ENCODE results near the gene TMEM45A. TPM values are rescaled to one million over a fixed set of nuclear protein-coding genes. Genes with fewer than 3 reads are reported as not detected.

The TMEM45A gene
- total RNA-seq, 2 donors from 2014 or later = 5.8 to 7.8 TPM

- Histone ChIP-seq H3K4me1 (ENCODE audit: control insufficient read depth, insufficient read depth, low read length) (peaks cover 8% of the 10 kb centered on the region), H3K9me3 (ENCODE audit: control insufficient read depth, low read length) (no peaks in the 10 kb centered on the region), H3K4me3 (ENCODE audit: low read length) (no peak overlapping the region), H3K27me3 (ENCODE audit: control insufficient read depth, insufficient read depth, low read length, poor library complexity, severe bottlenecking) (no peaks in the 10 kb centered on the region), H3K36me3 (ENCODE audit: control insufficient read depth, insufficient read depth, low read length) (no peaks in the 10 kb centered on the region), H3K9ac (ENCODE audit: extremely low read depth, low read length, poor library complexity, severe bottlenecking) (no peak overlapping the region), H3K27ac (ENCODE audit: low read depth, low read length) (no peak overlapping the region)
- no peak for TF ChIP-seq CTCF (conservative IDR thresholded peaks at IDR 0.05)
- DNase-seq = no peak
- Mint-ChIP-seq H3K27ac (no peak overlapping the region), H3K4me3 (no peak overlapping the region), H3K4me1 (peaks cover 16% of the 10 kb centered on the region), H3K36me3 (ENCODE audit: low read depth) (no peaks in the 10 kb centered on the region), H3K9me3 (no peaks in the 10 kb centered on the region), H3K27me3 (ENCODE audit: insufficient read depth) (no peaks in the 10 kb centered on the region)
- 83% methylated on average over 1 of the region's 1 CpG; no CpG with 5 or more reads in 1 of the 2 experiments for WGBS, 2 experiments (ENCODE audit: insufficient coverage in 1 of 2, insufficient read length in 1 of 2)
Observed at GRCh38 chr3:100563228-100563627, 70.8 kb downstream of the TMEM45A start.

- H3K27ac ChIP-seq (ENCODE audit: low read depth, low read length) = no peak overlapping the region
- DNase-seq = no peak
- Mint-ChIP-seq H3K4me3 (no peak overlapping the region), H3K4me1 (peaks cover 16% of the 10 kb centered on the region), H3K9me3 (no peaks in the 10 kb centered on the region), H3K27me3 (ENCODE audit: insufficient read depth) (no peaks in the 10 kb centered on the region), H3K27ac (no peak overlapping the region), H3K36me3 (ENCODE audit: low read depth) (no peaks in the 10 kb centered on the region)
- no peaks in the 10 kb centered on the region for H3K36me3 ChIP-seq (ENCODE audit: control insufficient read depth, insufficient read depth, low read length)
- no peak overlapping the region for H3K4me3 ChIP-seq (ENCODE audit: low read length)
- H3K9me3 ChIP-seq (ENCODE audit: control insufficient read depth, low read length) = no peaks in the 10 kb centered on the region
- WGBS, 2 experiments (ENCODE audit: insufficient coverage in 1 of 2, insufficient read length in 1 of 2) = 98% methylated on average over 2 of the region's 2 CpGs; no CpG with 5 or more reads in 1 of the 2 experiments
- no peak for TF ChIP-seq CTCF (conservative IDR thresholded peaks at IDR 0.05)
- peaks cover 8% of the 10 kb centered on the region for H3K4me1 ChIP-seq (ENCODE audit: control insufficient read depth, insufficient read depth, low read length)
- no peak overlapping the region for H3K9ac ChIP-seq (ENCODE audit: extremely low read depth, low read length, poor library complexity, severe bottlenecking)
- no peaks in the 10 kb centered on the region for H3K27me3 ChIP-seq (ENCODE audit: control insufficient read depth, insufficient read depth, low read length, poor library complexity, severe bottlenecking)
Observed at GRCh38 chr3:100563652-100564211, 71.3 kb downstream of the TMEM45A start.

- 90 to 100% methylated on average over 1 to 2 of the region's 2 CpGs for WGBS, 2 experiments (ENCODE audit: insufficient coverage in 1 of 2, insufficient read length in 1 of 2)
- Mint-ChIP-seq H3K4me1 (no peaks in the 10 kb centered on the region), H3K27me3 (ENCODE audit: insufficient read depth) (no peaks in the 10 kb centered on the region), H3K9me3 (no peaks in the 10 kb centered on the region), H3K36me3 (ENCODE audit: low read depth) (no peaks in the 10 kb centered on the region), H3K27ac (no peak overlapping the region), H3K4me3 (no peak overlapping the region)
- no peak for TF ChIP-seq CTCF (conservative IDR thresholded peaks at IDR 0.05)
- no peaks in the 10 kb centered on the region for H3K4me1 ChIP-seq (ENCODE audit: control insufficient read depth, insufficient read depth, low read length)
- no peaks in the 10 kb centered on the region for H3K9me3 ChIP-seq (ENCODE audit: control insufficient read depth, low read length)
- H3K27me3 ChIP-seq (ENCODE audit: control insufficient read depth, insufficient read depth, low read length, poor library complexity, severe bottlenecking) = no peaks in the 10 kb centered on the region
- H3K36me3 ChIP-seq (ENCODE audit: control insufficient read depth, insufficient read depth, low read length) = no peaks in the 10 kb centered on the region
- no peak for DNase-seq
- H3K27ac ChIP-seq (ENCODE audit: low read depth, low read length) = no peak overlapping the region
- no peak overlapping the region for H3K4me3 ChIP-seq (ENCODE audit: low read length)
- no peak overlapping the region for H3K9ac ChIP-seq (ENCODE audit: extremely low read depth, low read length, poor library complexity, severe bottlenecking)
Observed at GRCh38 chr3:100570811-100571210, 78.4 kb downstream of the TMEM45A start.

Data from endodermal cell (in vitro differentiated cells).